WTC11 (cell line): ENCODE measurements around the gene MORF4L2. TPM values are rescaled to one million over a fixed set of nuclear protein-coding genes. Genes with fewer than 3 reads are reported as not detected.

Experiments
- ATAC-seq: fragments of 200-7000 bp; cut with Tn5 transposase; 2 replicates; pipeline ENCODE4 v1.10.0; 2021; ENCODE audit warnings: mild to moderate bottlenecking, moderate library complexity
- CTCF ChIA-PET: fragments of 300-600 bp; sonication (Branson Sonifier 250); formaldehyde crosslinking; loops from one replicate; lab custom pipeline; 2021; ENCODE audit warnings: antibody characterized with exemption; lab: Charles Lee
- POLR2A ChIA-PET: fragments of 350-600 bp; sonication (Branson Sonifier 250); formaldehyde crosslinking; loops from one replicate; lab custom pipeline; 2021; ENCODE audit warnings: antibody characterized with exemption; lab: Charles Lee
- DNase-seq: peaks from one replicate; pipeline ENCODE4 v3.0.0; 2021; ENCODE audit warnings: low spot score
- H3K27ac Mint-ChIP-seq: 2 replicates; pipeline ENCODE4 v1.8.0; 2021; ENCODE audit warnings: mixed read lengths
- H3K27me3 Mint-ChIP-seq: 2 replicates; pipeline ENCODE4 v1.8.0; 2021; ENCODE audit warnings: low read depth, mild to moderate bottlenecking, moderate library complexity, mixed read lengths
- H3K36me3 Mint-ChIP-seq: 2 replicates; pipeline ENCODE4 v1.8.0; 2021; ENCODE audit warnings: mixed read lengths
- H3K4me1 Mint-ChIP-seq: 2 replicates; pipeline ENCODE4 v1.8.0; 2022; ENCODE audit warnings: mixed read lengths
- H3K4me3 Mint-ChIP-seq: 2 replicates; pipeline ENCODE4 v1.8.0; 2021; ENCODE audit warnings: mild to moderate bottlenecking, moderate library complexity, mixed read lengths
- H3K9me3 Mint-ChIP-seq: 2 replicates; pipeline ENCODE4 v1.8.0; 2021; ENCODE audit warnings: mixed read lengths
- AFF4 ChIP-seq: sonication (generic); formaldehyde crosslinking; IDR thresholded peaks from 2 replicates; pipeline ENCODE4 v1.8.1; 2023; ENCODE audit warnings: mild to moderate bottlenecking, missing genetic modification reagents, borderline replicate concordance
- CTCF ChIP-seq: fragments of 200-600 bp; IDR thresholded peaks from 2 replicates; pipeline ENCODE4 v1.8.0; 2022; ENCODE audit warnings: antibody characterized with exemption
- E2F5 ChIP-seq: sonication (generic); formaldehyde crosslinking; IDR thresholded peaks from 2 replicates; pipeline ENCODE4 v1.8.1; 2022; ENCODE audit warnings: mild to moderate bottlenecking, moderate library complexity, missing genetic modification reagents
- ELF4 ChIP-seq: sonication (generic); formaldehyde crosslinking; IDR thresholded peaks from 2 replicates; pipeline ENCODE4 v1.8.1; 2022; ENCODE audit warnings: low read depth, mild to moderate bottlenecking, moderate library complexity, missing genetic modification reagents
- IRF1 ChIP-seq: sonication (generic); formaldehyde crosslinking; IDR thresholded peaks from 2 replicates; pipeline ENCODE4 v1.8.0; 2023; ENCODE audit warnings: missing genetic modification reagents
- IRF2 ChIP-seq: sonication (generic); formaldehyde crosslinking; IDR thresholded peaks from 2 replicates; pipeline ENCODE4 v1.8.0; 2022; ENCODE audit warnings: low read depth, missing genetic modification reagents, borderline replicate concordance
- JUN ChIP-seq: sonication (generic); formaldehyde crosslinking; IDR thresholded peaks from 2 replicates; pipeline ENCODE4 v1.8.0; 2023; ENCODE audit warnings: mild to moderate bottlenecking, missing genetic modification reagents
- MXD4 ChIP-seq: fragments of 250-450 bp; sonication (Bioruptor Pico); IDR thresholded peaks from 2 replicates; pipeline ENCODE4 v1.8.0; 2021; ENCODE audit warnings: mild to moderate bottlenecking, moderate library complexity, borderline replicate concordance
- NR1H2 ChIP-seq: sonication (generic); formaldehyde crosslinking; IDR thresholded peaks from 2 replicates; pipeline ENCODE4 v1.9.0; 2021; ENCODE audit warnings: mild to moderate bottlenecking, moderate library complexity, missing genetic modification reagents
- NR3C1 ChIP-seq: sonication (generic); formaldehyde crosslinking; conservative IDR thresholded peaks from 2 replicates; pipeline ENCODE4 v1.8.1; 2023; ENCODE audit warnings: low read depth, mild to moderate bottlenecking, missing genetic modification reagents
- PRDM15 ChIP-seq: sonication (generic); formaldehyde crosslinking; IDR thresholded peaks from 2 replicates; pipeline ENCODE4 v1.8.0; 2022; ENCODE audit warnings: missing genetic modification reagents
- PRRX2 ChIP-seq: fragments of 250-450 bp; sonication (Bioruptor Pico); IDR thresholded peaks from 2 replicates; pipeline ENCODE4 v1.8.0; 2021; ENCODE audit warnings: mild to moderate bottlenecking
- STAT6 ChIP-seq: sonication (generic); formaldehyde crosslinking; conservative IDR thresholded peaks from 2 replicates; pipeline ENCODE4 v1.8.1; 2023; ENCODE audit warnings: mild to moderate bottlenecking, low read depth, missing genetic modification reagents, moderate library complexity
- TEAD4 ChIP-seq: sonication (generic); formaldehyde crosslinking; IDR thresholded peaks from 2 replicates; pipeline ENCODE4 v1.8.0; 2022; ENCODE audit warnings: mild to moderate bottlenecking, missing genetic modification reagents
- TP53 ChIP-seq: sonication (generic); formaldehyde crosslinking; IDR thresholded peaks from 2 replicates; pipeline ENCODE4 v1.8.1; 2023; ENCODE audit warnings: mild to moderate bottlenecking, missing genetic modification reagents
- ZNF232 ChIP-seq: sonication (generic); formaldehyde crosslinking; IDR thresholded peaks from 2 replicates; pipeline ENCODE4 v1.8.0; 2022; ENCODE audit warnings: mild to moderate bottlenecking, missing genetic modification reagents
- ZNF317 ChIP-seq: sonication (generic); formaldehyde crosslinking; IDR thresholded peaks from 2 replicates; pipeline ENCODE4 v1.8.1; 2023; ENCODE audit warnings: low read depth, mild to moderate bottlenecking, moderate library complexity, missing genetic modification reagents, borderline replicate concordance
- total RNA-seq: library from RNA; stranded (reverse); gene quantifications from 3 replicates; pipeline ENCODE4 v1.2.3, GENCODE V29; 2021

MORF4L2 gene
- total RNA-seq, 1 experiment from 2014 or later: 355 TPM

GRCh38 chrX:103647630-103648029, 38.9 kb downstream of the MORF4L2 start:
- no peak for TF ChIP-seq STAT6 (CRISPR knock-in tag)
- no peak for ATAC-seq
- H3K27ac Mint-ChIP-seq: no peak overlapping the region
- no peak for DNase-seq
- H3K36me3 Mint-ChIP-seq: no peaks in the 10 kb centered on the region
- CTCF ChIA-PET: no interaction called here
- 0 out of 2 replicates have a peak, but pooled peaks cover 5% of the 10 kb centered on the region for H3K9me3 Mint-ChIP-seq
- peaks cover 19% of the 10 kb centered on the region for H3K27me3 Mint-ChIP-seq
- POLR2A ChIA-PET: no interaction called here
- no peaks in the 10 kb centered on the region for H3K4me1 Mint-ChIP-seq
- no peak overlapping the region for H3K4me3 Mint-ChIP-seq

GRCh38 chrX:103644125-103644524, 42.4 kb downstream of the MORF4L2 start:
- Mint-ChIP-seq H3K27ac (no peak overlapping the region), H3K36me3 (no peaks in the 10 kb centered on the region), H3K4me3 (no peak overlapping the region), H3K9me3 (0 out of 2 replicates have a peak, but pooled peaks cover 5% of the 10 kb centered on the region), H3K27me3 (peaks cover 18% of the 10 kb centered on the region), H3K4me1 (no peaks in the 10 kb centered on the region)
- CTCF ChIA-PET: interaction anchor here (0.5 to 1.7 kb wide), 2 partner anchors 14 to 124 kb away, joined by 3 to 4 read pairs; no protein-coding TSS in a partner anchor
- ATAC-seq (no peak), DNase-seq (no peak)
- POLR2A ChIA-PET: no interaction called here
- TF ChIP-seq ZNF232 (CRISPR knock-in tag) (no peak), PRDM15 (CRISPR knock-in tag) (no peak), IRF2 (CRISPR knock-in tag) (no peak), NR1H2 (CRISPR knock-in tag) (no peak), MXD4 (no peak), PRRX2 (CRISPR knock-in tag) (no peak), IRF1 (CRISPR knock-in tag) (no peak), TP53 (CRISPR knock-in tag) (no peak), ELF4 (no peak), ZNF317 (CRISPR knock-in tag) (no peak), TEAD4 (CRISPR knock-in tag) (no peak), E2F5 (no peak), AFF4 (CRISPR knock-in tag) (no peak), CTCF (no peak), STAT6 (CRISPR knock-in tag) (no peak), NR3C1 (CRISPR knock-in tag) (no peak), JUN (CRISPR knock-in tag) (no peak)
